Left colon (tissue), 2 donors: ENCODE results near the gene SLC4A11. TPM values are rescaled to one million over a fixed set of nuclear protein-coding genes. Genes with fewer than 3 reads are reported as not detected.

Experiments used
- ATAC-seq: fragments of 200-7000 bp; cut with Tn5 transposase; one replicate; pipeline ENCODE4 v1.9.1; 2020; ENCODE audit warnings: mild to moderate bottlenecking, moderate library complexity
- DNase-seq, 2 donors: peaks; one replicate each; pipeline ENCODE4 v3.0.0-alpha.2; 2020
- intact Hi-C, 2 donors: fragments of 100-400 bp; cut with DNase I in 1 of 2; cut with micrococcal nuclease in 1 of 2; formaldehyde crosslinking; loops; one replicate each; pipeline versions ENCODE4 v1.11.2 to v1.14.0; 2022; cut with DNase I, micrococcal nuclease
- total RNA-seq, 2 donors: library from RNA; stranded (reverse); fragmentation: NEBNext Ultra II Directional; extraction: Animal tissue kit (Norgen Biotek cat#: 25700); gene quantifications; one replicate each; pipeline ENCODE4 v1.2.1, GENCODE V29; 2021
- donor health status: DM: no; HTN: no; CAD: no.
- donor health status: DM: yes; HTN: yes; CAD: no.

The SLC4A11 gene
- total RNA-seq, 2 donors from 2014 or later, result 0.56 to 0.89 TPM

- no peak for ATAC-seq
- intact Hi-C loops, result no loop called here
- no peak for DNase-seq
Measured at GRCh38 chr20:3231889-3232588, 7.0 kb downstream of the SLC4A11 start.

- intact Hi-C loops, result no loop called here
- DNase-seq, result no peak
- no peak for ATAC-seq
Measured at GRCh38 chr20:3231116-3231515, 7.9 kb downstream of the SLC4A11 start.

- intact Hi-C loops, result loop anchor here in 1 of 2 donors (10.0 kb wide), 1 partner anchor 45 kb away; no protein-coding TSS in a partner anchor
- DNase-seq (no peak), ATAC-seq (no peak)
Measured at GRCh38 chr20:3229798-3230197, 9.2 kb downstream of the SLC4A11 start.

GRCh38 chr20:3229158-3229557 lies 9.8 kb downstream of the SLC4A11 start:
- no peak for ATAC-seq
- DNase-seq, result no peak
- intact Hi-C loops, result loop anchor here in 1 of 2 donors (10.0 kb wide), 1 partner anchor 46 kb away; no protein-coding TSS in a partner anchor

GRCh38 chr20:3228750-3229032 lies 10.3 kb downstream of the SLC4A11 start:
- intact Hi-C loops, result loop anchor here in 1 of 2 donors (10.0 kb wide), 1 partner anchor 46 kb away; no protein-coding TSS in a partner anchor
- DNase-seq (no peak), ATAC-seq (no peak)

- intact Hi-C loops, result loop anchor here in 1 of 2 donors (10.0 kb wide), 1 partner anchor 47 kb away; no protein-coding TSS in a partner anchor
- ATAC-seq, result no peak
- DNase-seq, result no peak
Measured at GRCh38 chr20:3227936-3228749, 10.8 kb downstream of the SLC4A11 start.

- no peak for ATAC-seq
- intact Hi-C loops, result loop anchor here in 1 of 2 donors (10.0 kb wide), 1 partner anchor 47 kb away; no protein-coding TSS in a partner anchor
- no peak for DNase-seq
Measured at GRCh38 chr20:3227506-3227905, 11.5 kb downstream of the SLC4A11 start.

- intact Hi-C loops, result loop anchor here in 1 of 2 donors (10.0 kb wide), 1 partner anchor 48 kb away; no protein-coding TSS in a partner anchor
- DNase-seq, result no peak
- no peak for ATAC-seq
Measured at GRCh38 chr20:3226864-3227263, 12.1 kb downstream of the SLC4A11 start.

- no peak for DNase-seq
- ATAC-seq, result no peak
- intact Hi-C loops, result loop anchor here in 1 of 2 donors (10.0 kb wide), 1 partner anchor 49 kb away; no protein-coding TSS in a partner anchor
Measured at GRCh38 chr20:3226093-3226492, 12.9 kb downstream of the SLC4A11 start.

- DNase-seq, result peak; percentile 52 to 72
- peak; percentile 82 for ATAC-seq
- intact Hi-C loops, result loop anchor here in 1 of 2 donors (10.0 kb wide), 1 partner anchor 50 kb away; no protein-coding TSS in a partner anchor
Measured at GRCh38 chr20:3224681-3225421, 14.1 kb downstream of the SLC4A11 start.

- intact Hi-C loops, result loop anchor here in 1 of 2 donors (10.0 kb wide), 1 partner anchor 51 kb away; no protein-coding TSS in a partner anchor
- DNase-seq, result no peak
- no peak for ATAC-seq
Measured at GRCh38 chr20:3223994-3224680, 14.9 kb downstream of the SLC4A11 start.

GRCh38 chr20:3223651-3223993 lies 15.4 kb downstream of the SLC4A11 start:
- DNase-seq (no peak), ATAC-seq (no peak)
- intact Hi-C loops, result loop anchor here in 1 of 2 donors (10.0 kb wide), 1 partner anchor 51 kb away; no protein-coding TSS in a partner anchor

- intact Hi-C loops, result loop anchor here in 1 of 2 donors (10.0 kb wide), 1 partner anchor 52 kb away; no protein-coding TSS in a partner anchor
- ATAC-seq (peak; percentile 17), DNase-seq (peak in 1 of 2 donors; percentile 33)
Measured at GRCh38 chr20:3222635-3223600, 16.1 kb downstream of the SLC4A11 start.

- DNase-seq (peak; percentile 46 to 55), ATAC-seq (peak; percentile 78)
- intact Hi-C loops, result loop anchor here in 1 of 2 donors (10.0 kb wide), 1 partner anchor 53 kb away; no protein-coding TSS in a partner anchor
Measured at GRCh38 chr20:3221398-3222226, 17.4 kb downstream of the SLC4A11 start.

GRCh38 chr20:3218307-3218988 lies 20.5 kb downstream of the SLC4A11 start:
- intact Hi-C loops, result no loop called here
- ATAC-seq, result peak; percentile 74
- peak in 1 of 2 donors; percentile 57 for DNase-seq
